GM21390 (cell line): Measurements from ENCODE around the gene CTSZ.
"Not testable (repeated sequence)": the region's sequence is repeated elsewhere in the genome, so short reads cannot be mapped to it uniquely, and the experiment has no call there.

Experiments used
- ATAC-seq: cut with Tn5 transposase; IDR thresholded peaks from one replicate; pipeline ENCODE4 v1.9.1; 2021; ENCODE audit not compliant: unreplicated experiment

Gene CTSZ

DNA sequence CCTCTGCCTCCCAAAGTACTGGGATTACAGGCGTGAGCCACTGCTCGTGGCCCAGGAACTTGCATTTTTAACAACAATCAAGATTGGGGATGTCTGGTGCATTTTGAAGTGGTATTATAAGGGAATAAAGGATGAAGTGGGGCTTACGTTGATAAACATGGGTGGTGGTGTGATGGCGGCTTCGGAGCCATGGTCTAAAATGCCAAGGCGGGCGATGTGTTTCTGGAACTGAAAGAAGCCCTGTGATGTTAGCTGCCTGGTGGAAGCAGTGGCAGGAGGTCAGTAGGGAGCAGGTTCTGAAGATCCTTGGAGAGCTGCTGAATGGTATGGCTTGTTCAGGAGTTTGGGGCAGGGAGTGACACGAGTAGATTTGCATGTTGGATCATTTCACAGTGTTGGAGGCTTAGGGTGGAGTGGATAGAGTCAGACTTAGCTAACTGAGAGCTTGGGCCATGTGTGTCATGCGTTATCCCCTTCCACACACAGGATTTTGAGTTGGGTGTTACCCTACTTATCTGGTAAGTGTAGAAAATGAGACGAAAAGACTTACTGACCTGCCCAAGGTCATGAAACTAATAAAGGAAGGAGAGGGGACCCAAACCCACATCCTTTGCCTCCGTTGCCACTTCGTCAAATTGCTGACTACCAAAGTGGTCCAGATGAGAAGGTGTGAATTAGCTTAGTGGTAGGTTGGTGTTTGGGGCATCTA is 24.5 kb downstream of the CTSZ start:
- ATAC-seq: no peak

DNA sequence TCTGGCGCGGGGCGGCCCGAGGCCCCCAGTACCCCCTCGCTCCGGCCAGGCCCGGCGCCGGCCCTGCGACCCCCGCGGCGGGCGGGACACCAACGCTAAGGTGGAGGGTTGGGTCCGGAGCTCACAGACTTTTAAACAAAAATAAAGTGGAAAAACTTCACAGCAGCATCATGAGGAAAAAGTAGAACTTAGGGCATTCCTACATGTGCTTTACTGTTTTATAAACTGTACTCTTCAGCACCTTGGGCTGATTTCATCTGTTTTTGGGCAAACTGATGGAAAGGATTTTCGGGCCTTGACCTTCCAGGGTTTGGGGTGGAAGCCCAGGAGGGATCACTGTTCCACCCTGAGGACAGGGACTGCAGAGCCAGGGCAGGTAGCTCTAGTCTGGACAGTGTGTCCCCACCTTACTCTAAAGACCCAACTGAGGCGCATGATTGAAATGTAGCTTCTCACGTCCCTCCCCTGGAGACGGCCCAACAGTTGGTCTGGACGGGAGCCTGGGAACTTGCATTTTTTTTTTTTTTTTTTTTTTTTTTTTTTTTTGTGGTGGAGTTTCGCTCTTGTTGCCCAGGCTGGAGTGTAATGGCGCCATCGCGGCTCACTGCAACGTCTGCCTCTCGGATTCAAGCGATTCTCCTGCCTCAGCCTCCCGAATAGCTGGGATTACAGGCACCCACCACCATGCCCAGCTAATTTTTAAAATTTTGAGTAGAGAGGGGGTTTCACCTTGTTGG is 25.3 kb downstream of the CTSZ start:
- ATAC-seq: no peak

DNA sequence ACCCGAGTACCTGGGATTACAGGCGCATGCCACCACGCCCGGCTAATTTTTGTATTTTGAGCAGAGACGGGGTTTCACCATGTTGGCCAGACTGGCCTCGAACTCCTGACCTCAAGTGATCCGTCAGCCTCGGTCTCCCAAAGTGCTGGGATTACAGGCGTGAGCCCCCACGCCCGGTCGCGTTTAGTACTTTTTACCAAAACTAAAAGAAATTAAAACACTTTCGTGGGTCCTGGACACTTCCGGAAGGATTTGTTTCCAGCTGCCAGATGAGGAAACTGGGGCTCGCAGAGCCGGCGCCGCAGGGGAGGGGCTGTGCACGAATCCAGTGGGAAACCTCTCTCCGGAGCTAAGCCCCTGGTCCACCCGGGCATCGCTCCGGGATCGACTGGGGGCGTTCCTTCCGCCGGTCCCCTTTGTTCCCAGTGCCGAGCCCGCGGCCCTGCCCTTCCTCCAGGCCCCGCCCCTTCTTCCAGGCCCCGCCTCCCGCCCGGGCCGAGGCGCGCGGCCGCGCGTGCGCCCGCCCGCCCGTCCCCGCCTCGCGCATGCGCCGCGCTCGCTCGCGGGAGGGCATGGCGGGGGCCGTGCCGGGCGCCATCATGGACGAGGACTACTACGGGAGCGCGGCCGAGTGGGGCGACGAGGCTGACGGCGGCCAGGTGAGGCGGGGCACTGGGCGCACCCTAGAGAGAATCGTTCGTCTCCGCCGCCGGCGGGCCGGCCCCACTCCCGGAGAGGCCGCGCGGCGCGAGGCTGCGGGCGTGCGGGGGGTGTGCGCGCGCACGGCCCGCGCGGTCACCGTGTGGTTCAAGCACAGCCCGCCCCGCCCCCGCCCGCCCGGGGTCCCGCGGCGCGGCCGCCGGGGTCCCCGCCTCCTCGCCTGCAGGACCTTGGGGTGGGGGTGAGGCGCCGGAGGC is 26.1 kb downstream of the CTSZ start, which contains the start of gene NELFCD:
Gene NELFCD, plus strand, starts transcription at position 546 of the 917 bp plus-strand sequence. Its CDS starts 54 bp downstream, at position 600.
- ATAC-seq: peak; percentile 72

DNA sequence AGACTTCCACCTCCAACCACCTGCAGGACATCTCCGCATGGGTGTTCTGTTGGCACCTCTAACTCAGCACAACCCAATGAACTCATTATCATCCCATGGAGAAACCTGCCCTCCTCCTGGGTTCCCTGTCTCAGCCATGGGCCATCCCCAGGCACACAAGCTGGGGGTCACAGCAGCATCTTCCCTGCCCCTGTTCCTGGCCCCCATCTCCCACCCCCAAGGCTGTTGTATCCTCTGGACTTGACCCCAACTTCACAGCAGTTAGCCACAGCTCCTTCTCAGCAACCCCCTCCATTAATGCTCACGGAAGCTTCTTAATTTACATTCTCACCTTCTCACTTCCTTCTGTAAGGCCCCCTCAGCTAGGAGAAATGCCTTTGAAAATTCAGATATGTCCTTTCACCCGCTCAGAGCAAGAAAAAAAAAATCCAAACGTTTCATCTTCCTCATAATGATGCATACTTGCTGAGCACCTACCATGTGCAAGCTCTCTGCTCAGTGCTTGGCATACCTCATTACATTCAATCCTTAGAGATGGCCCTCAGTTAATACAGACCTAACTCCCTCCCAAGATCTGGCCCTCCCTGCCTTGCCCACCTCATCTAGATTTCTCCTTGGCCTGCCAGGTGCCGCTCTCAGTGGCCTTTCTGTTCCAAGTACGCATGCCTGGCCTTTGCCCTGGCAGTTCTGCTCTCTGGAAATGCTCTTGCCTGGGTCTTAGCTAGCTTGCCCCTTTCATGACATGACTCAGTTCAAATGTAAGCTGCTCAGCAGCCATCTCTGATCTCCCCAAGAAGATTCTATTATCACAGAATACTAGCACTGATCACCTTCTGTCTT is 28.5 kb downstream of the CTSZ start:
- no peak for ATAC-seq

DNA sequence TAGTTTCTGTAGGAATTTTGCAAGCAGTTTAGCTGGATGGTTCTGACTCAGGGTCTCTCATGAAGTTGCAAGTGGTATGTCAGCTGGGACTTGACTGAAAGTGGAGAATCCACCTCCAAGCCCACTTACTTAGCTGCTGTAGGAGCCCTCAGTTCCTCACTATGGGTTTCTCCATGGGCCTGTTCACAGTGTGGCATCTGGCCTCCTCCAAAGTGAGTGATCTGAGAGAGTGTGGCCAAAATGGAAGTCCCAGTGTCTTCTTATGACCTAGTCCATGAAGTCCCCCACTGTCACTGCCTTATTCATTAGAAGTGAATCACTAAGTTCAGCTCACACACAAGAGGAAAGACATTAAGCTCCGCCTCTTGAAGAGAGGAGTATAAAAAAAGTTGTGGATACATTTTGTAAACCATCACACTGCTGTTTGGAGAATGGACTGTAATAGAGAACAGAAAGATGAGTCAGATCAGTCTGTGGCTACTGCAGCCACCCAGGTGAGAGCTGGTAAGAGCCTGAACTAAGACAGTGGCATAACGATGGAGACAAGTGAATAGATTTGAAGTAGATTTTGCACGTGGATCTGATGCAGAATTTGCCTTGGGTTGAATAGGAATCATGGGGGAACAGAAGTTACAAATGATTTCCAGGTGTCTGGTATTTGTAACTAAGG is 30.9 kb downstream of the CTSZ start:
- no peak for ATAC-seq

DNA sequence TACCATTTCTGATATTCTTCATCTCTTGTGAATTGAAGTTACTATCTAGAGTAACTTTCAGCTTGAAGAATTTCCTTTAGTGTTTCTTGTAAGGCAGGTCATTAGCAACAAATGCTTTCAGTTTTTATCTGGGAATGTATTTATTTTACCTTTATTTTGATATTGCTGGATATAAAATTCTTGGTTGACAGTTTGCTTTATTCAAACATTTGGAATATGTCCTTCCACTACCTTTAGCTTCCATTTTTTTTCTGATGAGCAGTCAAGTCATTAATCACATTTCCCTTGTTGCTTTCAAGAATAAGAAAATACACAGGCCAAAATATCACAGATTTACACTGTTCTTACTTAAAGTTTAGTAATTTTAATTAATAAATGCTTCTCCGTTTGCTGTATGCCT is 31.7 kb downstream of the CTSZ start:
- no peak for ATAC-seq

DNA sequence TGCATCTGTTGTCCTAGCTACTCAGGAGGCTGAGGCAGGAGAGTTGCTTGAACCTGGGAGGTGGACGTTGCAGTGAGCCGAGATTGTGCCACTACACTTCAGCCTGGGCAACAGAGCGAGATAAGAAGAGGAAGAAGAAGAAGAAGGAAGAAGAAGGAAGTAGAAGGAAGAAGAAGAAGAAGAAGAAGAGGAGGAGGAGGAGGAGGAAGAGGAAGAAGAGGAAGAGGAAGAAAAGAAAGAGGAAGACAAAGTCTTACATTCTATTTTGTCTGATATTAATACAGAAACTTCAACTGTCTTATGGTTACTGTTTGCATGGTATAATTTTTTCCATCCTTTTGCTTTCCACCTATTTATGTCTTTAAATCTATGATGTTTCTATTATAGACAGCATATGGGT is 33.2 kb downstream of the CTSZ start:
- ATAC-seq: no peak

DNA sequence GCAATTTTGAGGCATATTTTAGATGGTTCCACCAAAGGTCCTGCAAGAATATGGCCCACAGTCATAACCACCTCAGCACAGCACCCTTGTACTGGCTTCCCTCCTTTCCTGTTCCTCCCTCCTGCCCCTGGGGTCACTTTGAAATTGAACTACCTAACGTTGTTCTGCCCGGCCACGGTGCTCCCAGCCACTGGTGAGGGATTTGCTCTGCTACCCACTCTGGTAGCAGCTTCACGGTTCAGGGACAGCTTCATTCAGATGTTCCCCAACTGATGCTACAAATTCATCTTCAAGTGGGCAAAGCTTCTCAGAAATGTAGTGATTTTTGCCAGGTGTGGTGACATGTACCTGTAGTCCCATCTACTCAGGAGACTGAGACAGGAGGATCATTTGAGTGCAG is 33.9 kb downstream of the CTSZ start:
- no peak for ATAC-seq

DNA sequence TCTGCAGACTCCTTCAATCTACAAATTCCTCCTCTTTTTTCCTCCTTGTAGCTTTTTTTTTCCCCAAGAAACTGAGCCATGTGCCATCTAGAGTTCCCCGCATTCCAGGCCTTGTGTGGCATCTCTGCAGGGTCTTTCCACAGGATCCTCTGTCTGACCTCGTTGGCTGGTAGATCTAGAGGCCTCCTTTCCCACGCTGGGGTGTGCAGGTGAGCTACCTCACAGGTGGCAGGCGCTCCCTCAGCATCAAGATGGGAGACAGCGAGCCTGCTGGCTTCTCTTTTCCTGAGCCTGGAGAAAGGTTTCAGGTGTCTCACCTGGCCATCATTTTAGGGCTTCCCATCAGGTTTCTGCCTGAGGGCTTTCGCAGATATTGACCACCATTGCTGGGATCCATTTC is 35.6 kb downstream of the CTSZ start:
- ATAC-seq: no peak

DNA sequence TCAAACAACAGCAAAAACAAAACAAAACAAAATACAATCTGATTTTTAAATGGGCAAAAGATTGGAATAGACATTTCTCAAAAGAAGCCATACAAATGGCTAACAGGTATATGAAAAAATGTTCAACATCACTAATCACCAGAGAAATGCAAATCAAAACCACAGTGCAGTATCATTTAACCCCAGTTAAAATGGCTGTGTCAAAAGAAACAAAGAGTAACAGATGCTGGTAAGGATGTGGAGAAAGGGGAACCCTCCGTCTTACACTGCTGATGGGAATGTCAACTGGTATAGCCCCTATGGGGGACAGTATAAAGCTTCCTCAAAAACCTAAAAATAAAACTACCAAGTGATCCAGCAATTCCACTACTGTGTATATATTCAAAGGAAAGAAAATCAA is 36.9 kb downstream of the CTSZ start:
- ATAC-seq: no peak

DNA sequence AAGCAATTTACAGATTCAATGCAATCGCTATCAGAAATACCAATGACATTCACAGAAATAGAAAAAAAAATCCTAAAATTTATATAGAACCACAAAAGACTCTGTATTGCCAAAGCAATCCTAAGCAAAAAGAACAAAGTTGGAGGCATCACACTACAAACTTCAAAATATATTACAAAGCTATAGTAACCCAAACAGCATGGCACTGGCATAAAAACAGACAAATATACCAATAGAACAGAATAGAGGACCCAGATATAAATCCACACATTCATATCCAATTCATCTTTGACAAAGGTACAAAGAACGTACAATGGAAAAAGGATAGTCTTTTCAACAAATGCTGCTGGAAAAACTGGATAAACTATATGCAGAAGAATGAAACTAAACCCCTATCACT is 37.6 kb downstream of the CTSZ start:
- no peak for ATAC-seq

DNA sequence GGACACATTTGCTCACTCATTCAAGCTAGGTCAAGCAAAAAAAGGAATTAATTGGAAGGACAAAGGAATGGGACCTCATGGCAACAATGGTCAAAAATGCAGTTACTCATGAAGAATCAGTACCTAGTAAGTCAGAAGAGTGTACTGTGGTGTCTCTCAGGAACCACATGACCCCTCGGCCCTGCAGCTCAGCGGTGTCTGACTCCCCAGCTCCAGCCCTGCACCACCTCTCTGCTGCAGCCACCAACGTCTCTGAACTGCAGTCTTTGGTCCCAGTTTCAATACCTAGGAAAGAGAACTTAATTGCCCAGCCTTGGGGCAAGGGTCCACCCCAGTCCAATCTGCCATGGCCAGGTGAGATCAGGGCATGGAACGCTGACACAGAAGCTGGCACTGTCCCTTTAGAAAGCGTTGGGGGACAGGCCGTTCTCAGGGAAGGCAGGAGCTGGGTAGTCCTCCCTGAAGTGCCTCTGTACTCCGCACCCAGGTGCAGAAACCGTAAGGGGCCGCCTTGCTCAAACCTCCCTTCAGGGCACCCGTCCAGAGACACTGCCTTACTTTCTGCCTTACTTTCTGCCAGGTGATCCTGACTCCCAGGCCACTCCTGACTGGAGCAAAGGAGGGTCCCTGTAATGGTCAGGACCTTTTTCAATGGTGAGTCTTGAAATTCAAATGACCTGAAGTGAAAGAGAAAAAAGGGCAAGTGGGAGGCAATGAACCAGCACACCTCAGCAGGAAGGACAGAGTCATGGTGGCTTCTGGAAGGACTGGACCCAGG is 39.2 kb downstream of the CTSZ start:
- no peak for ATAC-seq

DNA sequence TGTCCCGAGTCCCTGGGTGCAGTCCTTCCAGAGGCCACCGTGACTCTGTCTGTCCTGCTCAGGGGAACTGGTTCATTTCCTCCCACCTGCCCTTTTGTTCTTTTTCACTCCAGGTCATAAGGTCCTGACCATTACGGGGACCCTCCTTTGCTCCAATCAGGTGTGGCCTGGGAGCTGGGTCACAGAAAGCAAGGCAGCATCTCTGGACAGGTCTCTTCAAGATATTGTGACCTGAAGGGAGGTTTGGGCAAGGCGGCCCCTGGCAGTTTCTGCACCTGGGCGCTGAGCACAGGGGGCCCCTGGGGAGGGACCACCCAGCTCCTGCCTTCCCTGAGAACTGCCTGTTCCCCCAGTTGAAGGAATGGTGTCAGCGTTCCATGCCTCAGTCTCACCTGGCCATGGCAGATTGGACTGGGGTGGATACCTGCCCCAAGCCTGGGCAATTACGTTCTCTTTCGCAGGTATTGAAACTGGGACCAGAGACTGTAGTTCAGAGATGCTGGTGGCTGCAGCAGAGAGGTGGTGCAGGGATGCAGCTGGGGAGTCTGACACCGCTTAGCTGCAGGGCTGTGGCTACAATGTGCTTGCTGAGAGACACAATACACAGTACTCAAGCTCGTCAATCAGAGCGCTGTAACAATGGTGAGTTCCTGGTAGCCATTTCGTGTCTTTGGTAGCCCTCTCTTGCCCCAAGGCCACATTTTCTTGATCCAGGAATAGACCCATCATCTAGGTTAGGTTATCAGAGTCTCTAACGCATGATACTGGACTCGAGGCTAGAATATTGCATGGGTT is 41.6 kb downstream of the CTSZ start:
- ATAC-seq: no peak

DNA sequence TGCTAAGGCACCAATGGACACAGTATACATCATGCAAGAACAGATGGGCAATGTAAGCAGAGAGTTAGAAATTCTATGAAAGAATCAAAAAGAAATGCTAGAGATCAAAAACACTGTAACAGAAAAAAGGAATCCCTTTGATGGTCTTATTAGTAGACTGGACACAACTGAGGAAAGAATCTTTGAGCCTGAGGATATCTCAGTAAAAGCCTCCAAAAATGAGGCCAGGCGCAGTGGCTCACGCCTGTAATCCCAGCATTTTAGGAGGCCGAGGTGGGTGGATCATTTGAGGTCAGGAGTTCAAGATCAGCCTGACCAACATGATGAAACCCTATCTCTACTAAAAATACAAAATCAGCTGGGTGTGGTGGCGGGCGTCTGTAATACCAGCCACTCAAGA is 43.1 kb downstream of the CTSZ start:
- ATAC-seq: not testable (repeated sequence)

DNA sequence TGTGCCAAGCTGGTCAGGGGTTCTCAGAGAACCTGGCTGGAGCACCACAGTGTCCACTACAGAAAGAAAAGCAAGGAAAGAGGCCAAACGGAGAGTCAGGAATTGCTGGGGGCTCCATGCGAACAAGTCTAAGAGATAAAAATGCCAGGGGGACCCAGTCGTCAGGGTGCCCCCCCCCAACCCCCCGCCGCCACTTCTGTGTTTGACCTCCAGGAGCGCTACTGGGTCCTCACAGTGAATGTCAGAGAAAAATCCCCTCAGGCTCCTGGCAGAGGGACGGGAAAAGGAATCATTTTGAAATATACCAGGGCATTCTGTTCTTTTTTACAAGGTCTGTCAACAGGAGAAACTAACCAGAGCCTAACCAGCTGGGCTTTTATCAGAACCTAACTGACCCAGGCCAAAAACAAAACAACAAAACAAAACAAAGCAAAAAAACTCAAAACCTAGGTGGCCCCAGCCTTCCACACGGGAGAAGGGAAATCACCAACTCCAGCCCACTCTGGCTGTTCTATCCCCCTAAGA is 43.9 kb downstream of the CTSZ start:
- no peak for ATAC-seq

DNA sequence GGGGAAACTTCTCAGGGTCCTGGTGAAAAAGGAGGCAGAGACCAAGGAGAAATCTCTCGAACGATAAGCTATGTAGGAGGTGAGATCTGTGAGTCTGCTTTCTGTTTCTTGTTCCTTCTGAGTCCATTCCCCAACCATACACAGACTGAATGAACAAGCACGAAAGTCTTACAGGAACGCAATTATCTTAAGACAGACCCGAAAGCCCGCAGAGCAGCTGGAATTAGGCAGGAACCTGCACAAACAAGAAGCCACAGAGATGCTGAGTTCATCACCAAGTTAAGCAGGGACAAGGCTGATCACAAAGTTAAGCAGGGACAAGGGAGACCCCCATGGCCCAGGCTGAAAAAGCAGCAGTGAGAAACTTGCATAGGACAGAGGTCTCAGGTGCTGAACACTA is 47.4 kb downstream of the CTSZ start:
- ATAC-seq: no peak

DNA sequence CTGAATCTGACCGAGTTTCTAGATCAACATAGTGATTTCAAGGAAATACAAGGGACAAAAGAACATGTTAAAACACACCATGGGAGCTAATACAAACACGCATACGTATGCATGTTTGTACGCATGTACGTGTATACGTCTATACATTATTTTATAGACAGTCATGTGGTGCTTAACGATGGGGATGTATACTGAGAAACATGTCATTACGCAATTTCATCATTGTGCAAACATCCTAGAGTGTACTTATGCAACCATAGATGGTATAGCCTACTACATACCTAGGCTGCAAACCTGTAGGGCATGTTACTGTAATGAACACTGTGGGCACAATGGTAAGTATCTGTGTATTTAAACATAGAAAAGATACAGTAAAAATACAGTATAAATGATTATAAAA is 51.0 kb downstream of the CTSZ start:
- ATAC-seq: no peak

DNA sequence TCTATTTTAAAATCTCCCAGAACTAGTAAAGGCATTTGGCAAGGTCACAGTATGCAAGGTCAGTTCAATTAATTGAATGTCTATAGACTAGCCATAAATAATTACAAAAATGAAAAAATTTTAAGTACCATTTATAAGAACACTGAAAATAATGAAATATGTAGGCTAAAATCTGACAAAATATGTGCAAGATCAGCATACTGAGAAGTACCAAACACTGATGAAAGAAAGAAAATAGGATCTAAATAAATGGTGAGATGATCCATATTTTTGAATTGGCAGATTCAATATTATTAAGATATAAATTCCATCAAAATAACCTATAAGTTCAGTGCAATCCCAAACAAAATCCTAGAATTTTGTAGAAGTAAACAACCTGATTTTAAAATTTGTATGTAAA is 54.0 kb downstream of the CTSZ start:
- no peak for ATAC-seq
